HL-60 (cell line): ENCODE data around the gene GLDN.

ENCODE experiments used
- CTCF ChIP-seq: IDR thresholded peaks from one replicate; pipeline ENCODE4 v1.5.1; 2011; ENCODE audit warnings: low read length, control low read depth, inconsistent platforms; ENCODE audit not compliant: insufficient read depth
- GABPA ChIP-seq: IDR thresholded peaks from 2 replicates; pipeline ENCODE4 v1.6.1; 2012; ENCODE audit warnings: low read depth
- POLR2AphosphoS5 ChIP-seq: IDR thresholded peaks from 2 replicates; pipeline ENCODE4 v1.6.1; 2012; ENCODE audit warnings: low read depth
- SPI1 ChIP-seq: IDR thresholded peaks from 2 replicates; pipeline ENCODE4 v1.6.1; 2012; ENCODE audit warnings: low read depth, mild to moderate bottlenecking, borderline replicate concordance

GRCh38 chr15:51338496-51338895, 3.0 kb upstream of the GLDN start, which contains the start of gene CYP19A1:
- TF ChIP-seq CTCF (no peak), GABPA (no peak), POLR2AphosphoS5 (no peak), SPI1 (no peak)
